Naive thymus-derived CD4-positive, alpha-beta T cell (primary cell): ENCODE results near the gene HADHB. TPM values are rescaled to one million over a fixed set of nuclear protein-coding genes. Genes with fewer than 3 reads are reported as not detected.
"Not testable (repeated sequence)": the region's sequence is repeated elsewhere in the genome, so short reads cannot be mapped to it uniquely, and the experiment has no call there.

Experiments used
- ATAC-seq: fragments of 150-1000 bp; cut with Tn5 transposase; 2 replicates; pipeline ENCODE4 v1.10.0; 2021; ENCODE audit warnings: mild to moderate bottlenecking, moderate library complexity
- CTCF ChIA-PET: fragments of 350-600 bp; sonication (Branson Sonifier 250); formaldehyde crosslinking; loops from one replicate; lab custom pipeline; 2021; ENCODE audit warnings: antibody characterized with exemption; lab: Charles Lee
- POLR2A ChIA-PET: fragments of 350-600 bp; sonication (Branson Sonifier 250); formaldehyde crosslinking; loops from one replicate; lab custom pipeline; 2021; ENCODE audit warnings: antibody characterized with exemption, inconsistent platforms; lab: Charles Lee
- DNase-seq, 9 donors: peaks; one replicate each; pipeline versions ENCODE4 v3.0.0 to v3.0.0-alpha.2; 2020 to 2022; ENCODE audit warnings: mixed read lengths in 1 of 9
- H3K27ac ChIP-seq: one replicate; pipeline ENCODE4 v1.7.0; 2013; ENCODE audit warnings: mild to moderate bottlenecking, low read depth, low read length, moderate library complexity
- H3K27me3 ChIP-seq, 2 donors: one replicate each; pipeline ENCODE4 v1.7.0; 2013; ENCODE audit warnings: low read length in 2 of 2, mild to moderate bottlenecking in 2 of 2, moderate library complexity in 2 of 2; ENCODE audit not compliant: control insufficient read depth in 2 of 2, insufficient read depth in 2 of 2
- H3K36me3 ChIP-seq, 3 experiments: 1 replicate in 2 of 3; 2 replicates in 1 of 3; pipeline ENCODE4 v1.7.0; 2013; ENCODE audit warnings: low read length in 3 of 3, mild to moderate bottlenecking in 3 of 3, moderate library complexity in 1 of 3; ENCODE audit not compliant: insufficient read depth in 3 of 3, control insufficient read depth in 2 of 3
- H3K4me1 ChIP-seq, 2 donors: one replicate each; pipeline ENCODE4 v1.7.0; 2013; ENCODE audit warnings: low read length in 2 of 2, mild to moderate bottlenecking in 2 of 2, moderate library complexity in 1 of 2; ENCODE audit not compliant: control insufficient read depth in 2 of 2, insufficient read depth in 2 of 2
- H3K4me3 ChIP-seq: 2 replicates; pipeline ENCODE4 v1.7.0; 2013; ENCODE audit warnings: mild to moderate bottlenecking, low read length
- H3K9me3 ChIP-seq, 3 experiments: 1 replicate in 2 of 3; 2 replicates in 1 of 3; pipeline ENCODE4 v1.7.0; 2013; ENCODE audit warnings: low read length in 3 of 3; ENCODE audit not compliant: control insufficient read depth in 2 of 3
- H3K27ac Mint-ChIP-seq, 9 donors: one replicate each; pipeline ENCODE4 v1.8.0; 2020 to 2022; ENCODE audit warnings: mixed read lengths in 9 of 9, mild to moderate bottlenecking in 8 of 9, moderate library complexity in 5 of 9, inconsistent platforms in 2 of 9
- H3K27me3 Mint-ChIP-seq, 5 donors: one replicate each; pipeline ENCODE4 v1.8.0; 2021 to 2022; ENCODE audit warnings: mixed read lengths in 5 of 5, mild to moderate bottlenecking in 1 of 5
- H3K36me3 Mint-ChIP-seq, 5 donors: one replicate each; pipeline ENCODE4 v1.8.0; 2020 to 2022; ENCODE audit warnings: mixed read lengths in 5 of 5, mild to moderate bottlenecking in 3 of 5, inconsistent platforms in 1 of 5
- H3K4me1 Mint-ChIP-seq, 7 donors: one replicate each; pipeline ENCODE4 v1.8.0; 2020 to 2022; ENCODE audit warnings: mixed read lengths in 7 of 7, mild to moderate bottlenecking in 3 of 7, inconsistent platforms in 1 of 7
- H3K4me3 Mint-ChIP-seq, 10 donors: one replicate each; pipeline ENCODE4 v1.8.0; 2020 to 2022; ENCODE audit warnings: mild to moderate bottlenecking in 10 of 10, mixed read lengths in 10 of 10, moderate library complexity in 6 of 10, inconsistent platforms in 2 of 10
- H3K9me3 Mint-ChIP-seq, 11 donors: one replicate each; pipeline ENCODE4 v1.8.0; 2020 to 2022; ENCODE audit warnings: mixed read lengths in 11 of 11, mild to moderate bottlenecking in 4 of 11, inconsistent platforms in 1 of 11, moderate library complexity in 1 of 11
- intact Hi-C, 2 donors: fragments of 100-400 bp; cut with micrococcal nuclease; formaldehyde crosslinking; loops; one replicate each; pipeline ENCODE4 v1.15.1; 2023
- polyA plus RNA-seq, 2 donors: library from polyadenylated mRNA; unstranded; fragments of 300-500 nt; fragmentation: Illumina TruSeq; gene quantifications; one replicate each; pipeline ENCODE4 v1.2.3, GENCODE V29; 2021
- total RNA-seq, 6 experiments: library from RNA in 5 of 6; stranded (reverse) in 5 of 6; gene quantifications; 1 replicate in 5 of 6; 2 replicates in 1 of 6; pipeline ENCODE4 v1.2.3 and lab custom pipeline; 2021 to 2026

The HADHB gene
- total and polyA plus RNA-seq, 7 experiments from 2014 or later: 38.1 to 112 (median 65.7) TPM

DNA sequence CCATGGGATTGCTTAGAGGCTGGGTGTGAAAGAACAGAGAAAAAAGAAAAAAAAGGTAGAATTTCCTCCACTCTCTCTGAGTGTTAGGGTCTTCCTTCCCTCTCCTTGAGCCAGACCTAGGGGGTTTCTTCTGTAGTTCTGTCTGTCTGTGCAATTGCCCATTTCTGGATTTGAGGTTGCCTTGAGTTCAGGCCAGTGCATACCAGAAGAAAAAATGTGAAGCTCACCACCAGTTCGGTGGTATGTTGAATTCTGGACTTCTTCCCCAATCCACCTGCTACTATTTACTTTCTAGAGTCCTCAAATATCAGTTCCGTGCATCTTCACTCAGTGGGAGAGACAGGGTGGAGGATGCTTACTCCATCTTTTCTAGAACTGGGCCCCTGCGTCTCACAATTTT lies 85.9 kb downstream of the HADHB start:
- CTCF ChIA-PET: interaction anchor here (0.6 to 2.3 kb wide), 8 partner anchors 19 to 339 kb away, joined by 3 to 6 read pairs (median 3); partner anchors contain the start of genes HADHA and HADHB

DNA sequence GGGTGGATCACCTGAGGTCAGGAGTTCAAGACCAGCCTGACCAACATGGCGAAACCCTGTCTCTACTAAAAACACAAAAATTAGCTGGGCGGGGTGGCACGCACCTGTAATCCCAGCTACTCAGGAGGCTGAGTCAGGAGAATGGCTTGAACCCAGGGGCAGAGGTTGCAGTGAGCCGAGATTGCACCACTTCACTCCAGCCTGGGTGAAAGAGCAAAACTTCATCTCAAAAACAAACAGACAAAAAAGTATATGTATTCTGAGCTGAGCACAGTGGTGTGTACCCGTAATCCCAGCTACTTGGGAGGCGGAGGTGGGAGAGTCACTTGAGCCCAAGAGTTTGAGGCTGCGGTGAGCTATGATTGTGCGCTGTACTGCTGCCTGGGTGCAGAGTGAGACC lies 86.6 kb downstream of the HADHB start:
- ATAC-seq, H3K4me1 ChIP-seq, H3K36me3 ChIP-seq, H3K27ac Mint-ChIP-seq, H3K4me3 ChIP-seq, H3K36me3 Mint-ChIP-seq, H3K9me3 Mint-ChIP-seq, H3K27me3 Mint-ChIP-seq, H3K27me3 ChIP-seq, H3K9me3 ChIP-seq, H3K27ac ChIP-seq, DNase-seq, H3K4me3 Mint-ChIP-seq: not testable (repeated sequence)
- intact Hi-C loops: loop anchor here (2.0 to 5.0 kb wide), 5 partner anchors 136 to 245 kb away; no protein-coding TSS in a partner anchor
- peaks cover 3 to 17% (median 11%) of the 10 kb centered on the region in 7 donors for H3K4me1 Mint-ChIP-seq
- CTCF ChIA-PET: interaction anchor here (0.6 to 2.3 kb wide), 9 partner anchors 28 to 340 kb away, joined by 3 to 6 read pairs (median 3); partner anchors contain the start of genes HADHA and HADHB
- POLR2A ChIA-PET: interaction anchor here (0.7 kb wide), 1 partner anchor 33 kb away, joined by 4 read pairs; no protein-coding TSS in a partner anchor

More for the DNA sequence above, 85.9 kb downstream of the HADHB start:
- Mint-ChIP-seq H3K27ac (no peak overlapping the region), H3K36me3 (peaks cover 0 to 3% (median 0%) of the 10 kb centered on the region in 5 donors), H3K4me1 (peaks cover 3 to 19% (median 9%) of the 10 kb centered on the region in 7 donors), H3K9me3 (no peaks in the 10 kb centered on the region), H3K27me3 (peaks cover 0 to 4% (median 0%) of the 10 kb centered on the region in 5 donors), H3K4me3 (no peak overlapping the region)
- Histone ChIP-seq H3K4me1 (peaks cover 0 to 6% of the 10 kb centered on the region in 2 donors), H3K27me3 (no peaks in the 10 kb centered on the region), H3K27ac (no peak overlapping the region), H3K36me3 (no peaks in the 10 kb centered on the region), H3K9me3 (no peaks in the 10 kb centered on the region), H3K4me3 (no peak overlapping the region)
- intact Hi-C loops: loop anchor here (1.0 to 5.0 kb wide), 11 partner anchors 15 to 379 kb away; partner anchors contain the start of genes HADHA (in 2 of the 2) and HADHB (in 2 of the 2)
- no peak for ATAC-seq
- DNase-seq: no peak
- POLR2A ChIA-PET: interaction anchor here (0.7 kb wide), 1 partner anchor 32 kb away, joined by 4 read pairs; no protein-coding TSS in a partner anchor

GRCh38 chr2:26333293-26333692 lies 88.6 kb downstream of the HADHB start:
- POLR2A ChIA-PET: no interaction called here
- Histone ChIP-seq H3K36me3 (no peaks in the 10 kb centered on the region), H3K4me3 (no peak overlapping the region), H3K27ac (no peak overlapping the region), H3K9me3 (no peaks in the 10 kb centered on the region), H3K4me1 (peaks cover 0 to 6% of the 10 kb centered on the region in 2 donors), H3K27me3 (no peaks in the 10 kb centered on the region)
- Mint-ChIP-seq H3K4me3 (no peak overlapping the region), H3K36me3 (peaks cover 0 to 3% (median 0%) of the 10 kb centered on the region in 5 donors), H3K27me3 (peaks cover 0 to 4% (median 0%) of the 10 kb centered on the region in 5 donors), H3K9me3 (no peaks in the 10 kb centered on the region), H3K4me1 (peaks cover 3 to 14% (median 11%) of the 10 kb centered on the region in 7 donors), H3K27ac (peak overlapping the region in 2 of 9 donors; percentile 15 to 41)
- intact Hi-C loops: loop anchor here in 1 of 2 donors (5.0 kb wide), 1 partner anchor 134 kb away; no protein-coding TSS in a partner anchor
- CTCF ChIA-PET: no interaction called here
- ATAC-seq: no peak
- no peak for DNase-seq

DNA sequence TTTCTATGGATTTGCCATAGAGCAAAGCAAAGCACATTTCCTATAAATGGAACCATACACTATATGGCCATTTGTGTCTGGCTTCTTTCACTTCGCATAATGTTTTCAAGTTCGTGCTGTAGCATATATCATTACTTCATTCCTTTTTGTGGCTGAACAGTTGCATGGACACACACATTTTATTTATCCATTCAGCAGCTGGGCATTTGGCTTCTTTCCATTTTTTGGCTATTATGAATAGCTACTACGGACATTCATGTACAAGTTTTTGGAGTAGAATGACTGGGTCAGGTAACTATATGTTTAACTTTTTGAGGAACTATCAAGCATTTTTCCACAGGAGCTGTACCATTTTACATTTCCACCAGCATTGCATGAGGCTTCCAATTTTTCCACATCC lies 90.5 kb downstream of the HADHB start:
- H3K4me3 Mint-ChIP-seq: no peak overlapping the region
- peaks cover 0 to 12% (median 6%) of the 10 kb centered on the region in 7 donors for H3K4me1 Mint-ChIP-seq
- no peak overlapping the region for H3K4me3 ChIP-seq
- POLR2A ChIA-PET: interaction anchor here (1.6 kb wide), 1 partner anchor 11 kb away, joined by 4 read pairs; the partner anchor contains the start of genes ADGRF3 and SELENOI
- intact Hi-C loops: no loop called here
- no peaks in the 10 kb centered on the region for H3K27me3 ChIP-seq
- H3K36me3 ChIP-seq: no peaks in the 10 kb centered on the region
- H3K27me3 Mint-ChIP-seq: peaks cover 0 to 4% (median 0%) of the 10 kb centered on the region in 5 donors
- DNase-seq: no peak
- peaks cover 0 to 7% (median 0%) of the 10 kb centered on the region in 5 donors for H3K36me3 Mint-ChIP-seq
- no peak for ATAC-seq
- no peak overlapping the region for H3K27ac ChIP-seq
- H3K4me1 ChIP-seq: peaks cover 0 to 3% of the 10 kb centered on the region in 2 donors
- H3K27ac Mint-ChIP-seq: no peak overlapping the region
- CTCF ChIA-PET: interaction anchor here (0.5 kb wide), 1 partner anchor 883 kb away, joined by 5 read pairs; no protein-coding TSS in a partner anchor
- no peaks in the 10 kb centered on the region for H3K9me3 Mint-ChIP-seq
- H3K9me3 ChIP-seq: no peaks in the 10 kb centered on the region

DNA sequence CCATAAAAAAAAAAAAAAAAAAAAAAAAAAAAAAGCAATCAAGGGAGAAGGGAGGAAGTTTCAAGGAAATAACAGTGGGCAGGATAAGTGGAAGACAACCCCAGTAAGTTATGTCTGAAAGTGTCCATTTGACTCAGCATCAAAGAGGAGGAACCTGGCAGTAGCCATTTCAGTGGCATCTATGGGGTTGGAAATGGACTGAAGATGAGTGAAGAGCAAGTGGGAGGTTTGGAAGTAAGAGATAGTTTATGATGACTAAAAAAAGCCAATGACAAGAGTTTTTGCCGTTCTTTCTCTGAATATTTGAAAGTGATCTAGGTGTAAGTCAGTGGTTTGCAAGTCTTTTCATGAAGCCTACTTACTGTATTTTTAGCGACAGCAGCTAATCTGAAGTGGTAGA lies 92.0 kb downstream of the HADHB start:
- Mint-ChIP-seq H3K9me3 (no peaks in the 10 kb centered on the region), H3K36me3 (peaks cover 0 to 7% (median 0%) of the 10 kb centered on the region in 5 donors), H3K4me3 (no peak overlapping the region), H3K27me3 (peaks cover 0 to 4% (median 0%) of the 10 kb centered on the region in 5 donors), H3K4me1 (peaks cover 0 to 12% (median 4%) of the 10 kb centered on the region in 7 donors), H3K27ac (peak overlapping the region in 1 of 9 donors; percentile 31)
- no peaks in the 10 kb centered on the region for H3K36me3 ChIP-seq
- H3K4me3 ChIP-seq: no peak overlapping the region
- H3K27ac ChIP-seq: no peak overlapping the region
- DNase-seq (no peak), ATAC-seq (no peak)
- ChIA-PET POLR2A (interaction anchor here (0.6 to 1.2 kb wide), 2 partner anchors 9 to 59 kb away, joined by 3 to 4 read pairs; partner anchors contain the start of gene SELENOI), CTCF (no interaction called here)
- no peaks in the 10 kb centered on the region for H3K9me3 ChIP-seq
- H3K4me1 ChIP-seq: no peaks in the 10 kb centered on the region
- H3K27me3 ChIP-seq: no peaks in the 10 kb centered on the region
- intact Hi-C loops: no loop called here

DNA sequence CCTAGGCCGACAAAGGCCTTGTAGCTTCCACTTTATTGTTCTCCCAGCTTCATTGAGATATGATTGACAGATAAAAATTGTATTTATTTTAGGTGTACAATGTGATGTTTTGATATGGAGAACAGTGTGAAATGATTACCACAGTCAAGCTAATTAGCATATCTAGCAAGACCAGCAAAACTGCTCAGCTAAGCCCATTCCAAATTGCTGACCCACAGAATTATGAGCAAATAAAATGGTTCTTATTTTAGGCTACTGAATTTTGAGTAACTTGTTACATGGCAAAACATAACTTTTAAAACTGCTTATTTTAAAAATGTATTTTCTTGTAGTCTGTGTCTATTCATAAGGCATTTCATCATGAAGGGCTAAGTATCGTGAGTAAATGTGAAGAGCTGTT lies 92.6 kb downstream of the HADHB start:
- no peak overlapping the region for H3K27ac Mint-ChIP-seq
- H3K4me3 Mint-ChIP-seq: no peak overlapping the region
- intact Hi-C loops: no loop called here
- H3K4me1 Mint-ChIP-seq: peaks cover 0 to 12% (median 4%) of the 10 kb centered on the region in 7 donors
- H3K27ac ChIP-seq: no peak overlapping the region
- no peak for ATAC-seq
- no peaks in the 10 kb centered on the region for H3K27me3 ChIP-seq
- H3K9me3 ChIP-seq: no peaks in the 10 kb centered on the region
- CTCF ChIA-PET: no interaction called here
- H3K27me3 Mint-ChIP-seq: peaks cover 0 to 4% (median 0%) of the 10 kb centered on the region in 5 donors
- no peaks in the 10 kb centered on the region for H3K4me1 ChIP-seq
- POLR2A ChIA-PET: interaction anchor here (1.2 kb wide), 1 partner anchor 8 kb away, joined by 4 read pairs; the partner anchor contains the start of gene SELENOI
- H3K36me3 ChIP-seq: no peaks in the 10 kb centered on the region
- no peak overlapping the region for H3K4me3 ChIP-seq
- H3K36me3 Mint-ChIP-seq: peaks cover 0 to 7% (median 0%) of the 10 kb centered on the region in 5 donors
- H3K9me3 Mint-ChIP-seq: no peaks in the 10 kb centered on the region
- DNase-seq: no peak
